Upper lobe of left lung (tissue), 6 donors: ENCODE results near the gene SLC15A1. TPM values are rescaled to one million over a fixed set of nuclear protein-coding genes. Genes with fewer than 3 reads are reported as not detected.

Experiments
- ATAC-seq, 2 donors: fragments of 200-7000 bp; cut with Tn5 transposase; one replicate each; pipeline ENCODE4 v1.9.1; 2022; ENCODE audit warnings: mild to moderate bottlenecking in 2 of 2, moderate library complexity in 2 of 2; ENCODE audit not compliant: low FRiP score in 2 of 2
- DNase-seq, 2 donors: peaks; one replicate each; pipeline ENCODE4 v3.0.0-alpha.2; 2019 to 2020
- H3K27ac ChIP-seq, 4 donors: fragments of 200-600 bp; sonication (generic); one replicate each; pipeline ENCODE4 v1.5.1; 2016 to 2019
- H3K27me3 ChIP-seq, 4 donors: fragments of 200-600 bp; sonication (generic); one replicate each; pipeline ENCODE4 v1.5.1; 2017 to 2019
- H3K36me3 ChIP-seq, 4 donors: fragments of 200-600 bp; sonication (generic); one replicate each; pipeline ENCODE4 v1.5.1; 2016 to 2019
- H3K4me1 ChIP-seq, 4 donors: fragments of 200-600 bp; sonication (generic); one replicate each; pipeline ENCODE4 v1.5.1; 2018 to 2019
- H3K4me3 ChIP-seq, 4 donors: fragments of 200-600 bp; sonication (generic); one replicate each; pipeline ENCODE4 v1.5.1; 2017 to 2019; ENCODE audit warnings: mild to moderate bottlenecking in 2 of 4, moderate library complexity in 1 of 4
- H3K9me3 ChIP-seq, 4 donors: fragments of 200-600 bp; sonication (generic); one replicate each; pipeline ENCODE4 v1.5.1; 2018 to 2019
- EP300 ChIP-seq, 4 donors: sonication (generic); formaldehyde crosslinking; IDR thresholded peaks; one replicate each; pipeline ENCODE4 v1.5.1; 2017; ENCODE audit warnings: antibody characterized with exemption in 4 of 4, control low read depth in 2 of 4
- POLR2A ChIP-seq, 4 donors: fragments of 450-650 bp; IDR thresholded peaks; one replicate each; pipeline ENCODE4 v1.5.1; 2016 to 2017; ENCODE audit warnings: antibody characterized with exemption in 4 of 4, mild to moderate bottlenecking in 2 of 4
- POLR2AphosphoS5 ChIP-seq, 2 donors: sonication (generic); formaldehyde crosslinking; IDR thresholded peaks; one replicate each; pipeline ENCODE4 v1.5.1; 2017; ENCODE audit warnings: antibody characterized with exemption in 2 of 2
- WGBS, 2 donors: methylation state at CpG; one replicate each; pipeline ENCODE4 v1.1.5; 2017 to 2018; 5-methylcytosine and 5-hydroxymethylcytosine counted together
- total RNA-seq, 6 donors: library from RNA; depleted of rRNA in 4 of 6; stranded (reverse); fragments of >200 nt in 4 of 6; gene quantifications; one replicate each; pipeline versions ENCODE4 v1.1.0 to v1.2.1, GENCODE V29; 2016 to 2021
- TF ChIP-seq, protein P1 (sequence below), 6 experiments: fragments of 450-650 bp in 4 of 6; fragments of 200-600 bp in 2 of 6; sonication (generic) in 2 of 6; IDR thresholded peaks; one replicate each; pipeline ENCODE4 v1.5.1; 2016 to 2019; ENCODE audit warnings: antibody characterized with exemption in 6 of 6
- donor health status: DM: no; HTN: no; CAD: no; lungs with moderate emphysema.
- donor health status: DM: no; HTN: yes; CAD: no; lungs with severe emphysema.

The SLC15A1 gene
- total RNA-seq, 6 donors from 2014 or later = 0.07 to 0.23 (median 0.15) TPM; not detected in 3

DNA sequence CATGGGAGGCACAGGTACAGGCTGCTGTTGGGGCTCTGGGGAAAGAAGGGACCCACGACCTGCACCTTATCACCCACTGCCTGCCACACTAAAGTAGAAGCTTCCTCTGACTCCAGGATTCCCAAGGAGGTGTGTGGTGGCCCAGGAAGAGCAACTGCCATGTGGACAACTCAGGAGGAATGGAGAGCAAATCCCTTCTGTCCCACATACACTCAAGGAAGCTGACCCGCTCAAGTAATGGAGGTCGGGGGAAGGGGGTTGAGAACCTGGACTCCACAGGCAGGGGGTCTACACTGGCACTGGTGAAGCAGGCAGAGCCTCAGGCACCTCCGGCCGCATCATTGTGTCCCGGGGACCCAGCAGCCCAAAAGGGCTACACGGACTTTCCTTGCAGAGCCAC, 29.4 kb upstream of the SLC15A1 start:
- H3K9me3 ChIP-seq = no peaks in the 10 kb centered on the region
- H3K4me1 ChIP-seq = no peaks in the 10 kb centered on the region
- H3K4me3 ChIP-seq = no peak overlapping the region
- no peaks in the 10 kb centered on the region for H3K36me3 ChIP-seq
- no peaks in the 10 kb centered on the region for H3K27me3 ChIP-seq
- H3K27ac ChIP-seq = no peak overlapping the region
- no peak for ATAC-seq
- no peak for DNase-seq
- TF ChIP-seq EP300 (IDR thresholded peaks at IDR 0.05) (no peak), POLR2AphosphoS5 (IDR thresholded peaks at IDR 0.05) (no peak)
- WGBS, 2 donors = 84 to 93% methylated on average over 6 to 7 of the region's 7 CpGs

DNA sequence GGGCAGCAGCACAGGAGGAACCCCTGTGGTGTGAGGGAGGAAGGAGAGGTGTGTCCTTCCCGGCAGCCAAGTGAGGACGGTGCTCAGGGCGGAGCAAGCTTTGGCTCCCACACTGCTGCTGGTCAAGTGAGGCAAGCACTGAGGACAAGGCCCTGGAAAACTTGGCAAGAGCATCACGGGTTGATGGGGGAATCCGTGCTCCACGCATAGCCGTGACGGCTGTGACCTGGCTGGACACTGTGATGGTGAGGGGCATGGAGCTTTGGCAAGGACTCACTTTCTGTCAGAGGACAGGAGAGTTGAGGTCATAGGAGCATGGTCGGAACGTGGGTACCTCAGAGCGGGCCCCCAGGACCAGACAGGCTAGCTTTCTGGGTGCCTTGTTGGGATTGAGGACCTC, 29.0 kb upstream of the SLC15A1 start:
- H3K4me1 ChIP-seq = no peaks in the 10 kb centered on the region
- ATAC-seq (no peak), DNase-seq (no peak)
- WGBS, 2 donors = 78 to 92% methylated on average over 11 of the region's 11 CpGs
- H3K27me3 ChIP-seq = no peaks in the 10 kb centered on the region
- H3K27ac ChIP-seq = no peak overlapping the region
- no peaks in the 10 kb centered on the region for H3K9me3 ChIP-seq
- H3K36me3 ChIP-seq = no peaks in the 10 kb centered on the region
- H3K4me3 ChIP-seq = no peak overlapping the region
- TF ChIP-seq POLR2AphosphoS5 (IDR thresholded peaks at IDR 0.05) = no peak
- TF ChIP-seq EP300 (IDR thresholded peaks at IDR 0.05) = no peak
- TF ChIP-seq POLR2A (IDR thresholded peaks at IDR 0.05) = no peak
- TF ChIP-seq, protein P1, sequence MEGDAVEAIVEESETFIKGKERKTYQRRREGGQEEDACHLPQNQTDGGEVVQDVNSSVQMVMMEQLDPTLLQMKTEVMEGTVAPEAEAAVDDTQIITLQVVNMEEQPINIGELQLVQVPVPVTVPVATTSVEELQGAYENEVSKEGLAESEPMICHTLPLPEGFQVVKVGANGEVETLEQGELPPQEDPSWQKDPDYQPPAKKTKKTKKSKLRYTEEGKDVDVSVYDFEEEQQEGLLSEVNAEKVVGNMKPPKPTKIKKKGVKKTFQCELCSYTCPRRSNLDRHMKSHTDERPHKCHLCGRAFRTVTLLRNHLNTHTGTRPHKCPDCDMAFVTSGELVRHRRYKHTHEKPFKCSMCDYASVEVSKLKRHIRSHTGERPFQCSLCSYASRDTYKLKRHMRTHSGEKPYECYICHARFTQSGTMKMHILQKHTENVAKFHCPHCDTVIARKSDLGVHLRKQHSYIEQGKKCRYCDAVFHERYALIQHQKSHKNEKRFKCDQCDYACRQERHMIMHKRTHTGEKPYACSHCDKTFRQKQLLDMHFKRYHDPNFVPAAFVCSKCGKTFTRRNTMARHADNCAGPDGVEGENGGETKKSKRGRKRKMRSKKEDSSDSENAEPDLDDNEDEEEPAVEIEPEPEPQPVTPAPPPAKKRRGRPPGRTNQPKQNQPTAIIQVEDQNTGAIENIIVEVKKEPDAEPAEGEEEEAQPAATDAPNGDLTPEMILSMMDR (IDR thresholded peaks at IDR 0.05) = no peak

DNA sequence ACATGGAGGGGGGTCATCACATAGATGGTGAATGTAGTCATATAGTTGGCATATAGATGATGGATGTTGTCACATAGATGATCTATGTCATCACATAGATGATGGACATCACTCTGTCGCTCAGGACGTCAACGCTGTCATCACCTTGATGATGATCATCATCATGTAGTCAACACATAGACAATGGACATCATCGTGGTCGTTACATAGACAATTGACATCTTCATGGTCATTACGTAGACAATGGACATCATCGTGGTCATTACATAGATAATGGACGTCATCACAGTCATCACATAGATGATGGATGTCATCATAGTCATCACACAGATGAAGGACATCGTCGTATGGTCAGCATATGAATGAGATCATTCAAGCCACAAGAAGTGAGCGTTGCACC, 28.6 kb upstream of the SLC15A1 start:
- Histone ChIP-seq H3K4me1 (no peaks in the 10 kb centered on the region), H3K36me3 (no peaks in the 10 kb centered on the region), H3K9me3 (no peaks in the 10 kb centered on the region), H3K4me3 (no peak overlapping the region), H3K27ac (no peak overlapping the region), H3K27me3 (no peaks in the 10 kb centered on the region)
- ATAC-seq = no peak
- 75 to 95% methylated on average over 11 of the region's 11 CpGs for WGBS, 2 donors
- no peak for DNase-seq
- TF ChIP-seq POLR2AphosphoS5 (IDR thresholded peaks at IDR 0.05) (no peak), EP300 (IDR thresholded peaks at IDR 0.05) (no peak), POLR2A (IDR thresholded peaks at IDR 0.05) (no peak)
- TF ChIP-seq, protein P1 (IDR thresholded peaks at IDR 0.05) = no peak

DNA sequence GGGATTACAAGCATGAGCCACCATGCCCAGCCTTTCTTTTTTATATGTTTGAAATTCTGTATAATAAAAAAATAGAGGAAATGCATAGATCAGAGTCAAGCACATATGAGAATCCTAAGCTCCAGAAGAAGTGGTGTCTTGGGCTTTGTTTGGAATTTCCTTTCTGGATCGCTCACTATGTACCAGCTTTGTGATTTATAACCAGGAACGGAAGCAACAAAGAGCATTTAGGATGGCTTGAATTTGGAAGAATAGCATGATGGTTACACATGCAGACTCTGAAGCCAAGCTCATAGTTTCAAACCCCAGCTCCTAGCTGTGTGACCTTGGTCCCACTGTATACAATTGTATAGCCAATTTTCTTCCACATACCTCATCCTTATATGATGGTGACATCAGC, 28.0 kb upstream of the SLC15A1 start:
- DNase-seq (no peak), ATAC-seq (no peak)
- 45 to 56% methylated on average over 2 of the region's 2 CpGs for WGBS, 2 donors
- TF ChIP-seq, protein P1 (IDR thresholded peaks at IDR 0.05) = no peak
- TF ChIP-seq POLR2A (IDR thresholded peaks at IDR 0.05) (no peak), EP300 (IDR thresholded peaks at IDR 0.05) (no peak), POLR2AphosphoS5 (IDR thresholded peaks at IDR 0.05) (no peak)
- no peak overlapping the region for H3K27ac ChIP-seq
- H3K4me3 ChIP-seq = no peak overlapping the region
- no peaks in the 10 kb centered on the region for H3K36me3 ChIP-seq
- no peaks in the 10 kb centered on the region for H3K9me3 ChIP-seq
- no peaks in the 10 kb centered on the region for H3K27me3 ChIP-seq
- H3K4me1 ChIP-seq = no peaks in the 10 kb centered on the region

DNA sequence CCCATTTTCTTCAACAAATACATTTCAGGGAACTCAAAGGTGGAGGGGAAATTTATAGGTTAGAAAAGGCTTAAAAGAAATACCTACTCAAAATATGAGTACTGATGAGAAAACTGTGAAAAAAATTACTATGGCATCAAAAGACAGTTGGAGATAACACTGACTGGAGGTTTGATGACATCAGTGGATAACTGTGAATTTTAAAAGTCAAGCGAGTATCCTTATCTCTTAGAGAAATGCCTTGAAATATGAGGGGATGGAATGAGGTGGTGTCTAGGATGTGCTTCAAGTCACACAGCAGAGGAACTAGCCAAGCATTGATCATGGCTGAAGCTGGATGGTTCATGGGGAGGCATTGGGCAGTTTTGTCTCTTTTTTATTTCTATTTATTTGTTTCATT, 27.2 kb upstream of the SLC15A1 start:
- TF ChIP-seq, protein P1 (IDR thresholded peaks at IDR 0.05) = no peak
- no peak for TF ChIP-seq POLR2A (IDR thresholded peaks at IDR 0.05)
- no peak for TF ChIP-seq POLR2AphosphoS5 (IDR thresholded peaks at IDR 0.05)
- no peak for TF ChIP-seq EP300 (IDR thresholded peaks at IDR 0.05)
- no peak overlapping the region for H3K27ac ChIP-seq
- H3K9me3 ChIP-seq = no peaks in the 10 kb centered on the region
- H3K27me3 ChIP-seq = no peaks in the 10 kb centered on the region
- ATAC-seq (no peak), DNase-seq (no peak)
- no peak overlapping the region for H3K4me3 ChIP-seq
- H3K4me1 ChIP-seq = no peaks in the 10 kb centered on the region
- 74 to 100% methylated on average over 1 of the region's 1 CpG for WGBS, 2 donors
- no peaks in the 10 kb centered on the region for H3K36me3 ChIP-seq
